Measurements from ENCODE around the gene PTPN3. TPM values are rescaled to one million over a fixed set of nuclear protein-coding genes. Genes with fewer than 3 reads are reported as not detected.
"Not testable (repeated sequence)": the region's sequence is repeated elsewhere in the genome, so short reads cannot be mapped to it uniquely, and the experiment has no call there.

Gene PTPN3
- polyA plus RNA-seq, 1 experiment: 1.1 TPM

- Histone ChIP-seq H3K4me3 (ENCODE audit: low read depth, low read length) (no peak overlapping the region), H3K36me3 (ENCODE audit: control insufficient read depth, insufficient read depth, low read length) (no peaks in the 10 kb centered on the region), H3K27me3 (ENCODE audit: control insufficient read depth, insufficient read depth, low read length) (no peaks in the 10 kb centered on the region; the same call in 1 of the 2 replicates)
- ChIA-PET POLR2A (no interaction called here), CTCF (interaction anchor here (0.6 kb wide), 1 partner anchor 950 kb away, joined by 3 read pairs; no protein-coding TSS in a partner anchor)
- DNase-seq (ENCODE audit: low read depth): no peak
- no peak for TF ChIP-seq CTCF (IDR thresholded peaks at IDR 0.05; ENCODE audit: insufficient read depth, low read depth, low read length)
Measured at GRCh38 chr9:109378316-109378715, 119.8 kb downstream of the PTPN3 start.

- no peak overlapping the region for H3K4me3 ChIP-seq (ENCODE audit: low read depth, low read length)
- no peaks in the 10 kb centered on the region; the same call in 1 of the 2 replicates for H3K27me3 ChIP-seq (ENCODE audit: control insufficient read depth, insufficient read depth, low read length)
- no peak for DNase-seq (ENCODE audit: low read depth)
- no peak for TF ChIP-seq CTCF (IDR thresholded peaks at IDR 0.05; ENCODE audit: insufficient read depth, low read depth, low read length)
- ChIA-PET POLR2A (no interaction called here), CTCF (no interaction called here)
- no peaks in the 10 kb centered on the region for H3K36me3 ChIP-seq (ENCODE audit: control insufficient read depth, insufficient read depth, low read length)
Measured at GRCh38 chr9:109372246-109372645, 125.9 kb downstream of the PTPN3 start.

GRCh38 chr9:109371374-109371773 lies 126.7 kb downstream of the PTPN3 start:
- no peaks in the 10 kb centered on the region for H3K36me3 ChIP-seq (ENCODE audit: control insufficient read depth, insufficient read depth, low read length)
- DNase-seq (ENCODE audit: low read depth): no peak
- ChIA-PET POLR2A (no interaction called here), CTCF (no interaction called here)
- no peak overlapping the region for H3K4me3 ChIP-seq (ENCODE audit: low read depth, low read length)
- H3K27me3 ChIP-seq (ENCODE audit: control insufficient read depth, insufficient read depth, low read length): no peaks in the 10 kb centered on the region; the same call in 1 of the 2 replicates
- no peak for TF ChIP-seq CTCF (IDR thresholded peaks at IDR 0.05; ENCODE audit: insufficient read depth, low read depth, low read length)

GRCh38 chr9:109369285-109369684 lies 128.8 kb downstream of the PTPN3 start:
- CTCF ChIA-PET: interaction anchor here (1.3 to 1.7 kb wide), 2 partner anchors 14 to 33 kb away, joined by 3 to 4 read pairs; no protein-coding TSS in a partner anchor

GRCh38 chr9:109360771-109361170 lies 137.3 kb downstream of the PTPN3 start:
- Histone ChIP-seq H3K27me3 (ENCODE audit: control insufficient read depth, insufficient read depth, low read length) (no peaks in the 10 kb centered on the region), H3K36me3 (ENCODE audit: control insufficient read depth, insufficient read depth, low read length) (no peaks in the 10 kb centered on the region), H3K4me3 (ENCODE audit: low read depth, low read length) (no peak overlapping the region)
- TF ChIP-seq CTCF (IDR thresholded peaks at IDR 0.05; ENCODE audit: insufficient read depth, low read depth, low read length): no peak
- CTCF ChIA-PET: no interaction called here
- DNase-seq (ENCODE audit: low read depth): no peak
- POLR2A ChIA-PET: no interaction called here

More at GRCh38 chr9:109369285-109369684, 128.8 kb downstream of the PTPN3 start:
- POLR2A ChIA-PET: no interaction called here
- Histone ChIP-seq H3K27me3 (ENCODE audit: control insufficient read depth, insufficient read depth, low read length) (no peaks in the 10 kb centered on the region; the same call in 1 of the 2 replicates), H3K4me3 (ENCODE audit: low read depth, low read length) (no peak overlapping the region), H3K36me3 (ENCODE audit: control insufficient read depth, insufficient read depth, low read length) (no peaks in the 10 kb centered on the region)
- no peak for DNase-seq (ENCODE audit: low read depth)
- TF ChIP-seq CTCF (IDR thresholded peaks at IDR 0.05; ENCODE audit: insufficient read depth, low read depth, low read length): no peak

- H3K4me3 ChIP-seq (ENCODE audit: low read depth, low read length); POLR2A ChIA-PET; H3K27me3 ChIP-seq (ENCODE audit: control insufficient read depth, insufficient read depth, low read length); DNase-seq (ENCODE audit: low read depth); CTCF ChIA-PET; H3K36me3 ChIP-seq (ENCODE audit: control insufficient read depth, insufficient read depth, low read length): not testable (repeated sequence)
Measured at GRCh38 chr9:109358968-109359603, 139.0 kb downstream of the PTPN3 start.
